Left renal pelvis (tissue), 4 donors: ENCODE data around the gene PNPLA5. TPM values are rescaled to one million over a fixed set of nuclear protein-coding genes. Genes with fewer than 3 reads are reported as not detected.
"Not testable (repeated sequence)": the region's sequence is repeated elsewhere in the genome, so short reads cannot be mapped to it uniquely, and the experiment has no call there.

ENCODE experiments used
- DNase-seq, 4 donors: peaks; one replicate each; pipeline ENCODE4 v3.0.0-alpha.2; 2013; ENCODE audit warnings: low read depth in 4 of 4, low spot score in 3 of 4
- polyA plus RNA-seq, 4 donors: library from polyadenylated mRNA; unstranded; fragments of 120-200 nt; gene quantifications; one replicate each; pipeline ENCODE4 v1.2.1, GENCODE V29; 2013; ENCODE audit not compliant: insufficient read length in 4 of 4

PNPLA5 gene
- polyA plus RNA-seq, 4 donors = not detected

DNA sequence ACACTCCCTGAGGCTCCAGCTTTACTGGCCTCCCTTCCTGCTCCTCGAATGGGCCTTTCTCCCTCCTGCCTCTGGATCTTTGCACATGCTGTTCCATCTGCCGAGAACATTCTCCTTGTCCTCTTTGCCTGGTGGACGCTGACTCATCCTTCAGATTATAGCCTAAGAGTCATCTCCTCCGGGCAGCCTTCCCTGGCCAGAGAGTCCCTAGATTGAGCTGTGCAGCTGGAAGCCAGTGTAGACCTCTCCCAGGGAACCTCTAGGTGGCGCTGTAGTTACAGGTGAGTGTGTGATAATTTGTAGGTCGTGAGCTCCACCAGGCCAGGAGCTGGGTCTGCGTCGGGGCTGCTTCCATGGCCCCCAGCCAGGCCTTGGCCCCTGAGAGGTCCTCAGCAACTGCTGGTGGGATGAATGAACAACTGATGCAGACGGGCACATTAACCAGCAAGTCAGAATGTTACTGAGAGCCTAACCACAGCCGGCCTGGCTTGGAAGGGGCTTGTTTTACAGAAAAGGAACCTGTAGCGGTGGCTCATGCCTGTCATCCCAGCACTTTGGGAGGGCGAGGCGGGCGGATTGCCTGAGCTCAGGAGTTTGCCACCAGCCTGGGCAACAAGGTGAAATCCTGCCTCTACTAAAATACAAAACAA lies 8.7 kb downstream of the PNPLA5 start:
- DNase-seq = peak in 1 of 4 donors; percentile 49

DNA sequence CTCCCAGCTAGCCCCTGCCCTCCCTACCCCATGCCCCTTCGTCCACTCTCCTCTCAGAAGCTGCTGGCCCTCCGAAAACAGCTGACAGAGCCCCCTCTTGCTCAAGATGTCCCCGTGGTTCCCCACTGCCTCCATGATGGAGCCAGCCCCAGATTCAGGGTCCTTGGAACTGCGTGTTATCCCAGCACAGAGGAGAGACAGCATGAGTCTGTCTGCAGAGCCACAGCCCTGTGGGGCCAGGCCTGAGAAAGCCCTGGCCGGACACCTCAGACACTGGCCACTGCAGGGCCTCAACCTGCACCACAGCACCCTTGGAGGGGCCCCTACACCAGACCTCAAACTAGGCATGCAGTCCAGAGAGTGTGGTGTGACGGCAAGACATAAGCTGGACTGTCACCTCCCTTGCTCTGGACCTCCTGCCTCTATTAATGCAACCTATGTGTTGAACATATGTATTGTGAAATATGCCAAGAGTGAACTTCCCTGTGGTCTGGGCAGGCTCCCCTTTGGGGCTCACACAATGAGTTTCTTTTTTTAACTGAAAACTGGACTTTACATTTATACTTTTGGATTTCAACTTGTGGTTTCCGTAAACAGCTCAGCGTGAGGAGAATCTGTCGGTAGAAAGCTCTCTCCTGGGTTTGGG lies 9.6 kb downstream of the PNPLA5 start:
- no peak for DNase-seq

DNA sequence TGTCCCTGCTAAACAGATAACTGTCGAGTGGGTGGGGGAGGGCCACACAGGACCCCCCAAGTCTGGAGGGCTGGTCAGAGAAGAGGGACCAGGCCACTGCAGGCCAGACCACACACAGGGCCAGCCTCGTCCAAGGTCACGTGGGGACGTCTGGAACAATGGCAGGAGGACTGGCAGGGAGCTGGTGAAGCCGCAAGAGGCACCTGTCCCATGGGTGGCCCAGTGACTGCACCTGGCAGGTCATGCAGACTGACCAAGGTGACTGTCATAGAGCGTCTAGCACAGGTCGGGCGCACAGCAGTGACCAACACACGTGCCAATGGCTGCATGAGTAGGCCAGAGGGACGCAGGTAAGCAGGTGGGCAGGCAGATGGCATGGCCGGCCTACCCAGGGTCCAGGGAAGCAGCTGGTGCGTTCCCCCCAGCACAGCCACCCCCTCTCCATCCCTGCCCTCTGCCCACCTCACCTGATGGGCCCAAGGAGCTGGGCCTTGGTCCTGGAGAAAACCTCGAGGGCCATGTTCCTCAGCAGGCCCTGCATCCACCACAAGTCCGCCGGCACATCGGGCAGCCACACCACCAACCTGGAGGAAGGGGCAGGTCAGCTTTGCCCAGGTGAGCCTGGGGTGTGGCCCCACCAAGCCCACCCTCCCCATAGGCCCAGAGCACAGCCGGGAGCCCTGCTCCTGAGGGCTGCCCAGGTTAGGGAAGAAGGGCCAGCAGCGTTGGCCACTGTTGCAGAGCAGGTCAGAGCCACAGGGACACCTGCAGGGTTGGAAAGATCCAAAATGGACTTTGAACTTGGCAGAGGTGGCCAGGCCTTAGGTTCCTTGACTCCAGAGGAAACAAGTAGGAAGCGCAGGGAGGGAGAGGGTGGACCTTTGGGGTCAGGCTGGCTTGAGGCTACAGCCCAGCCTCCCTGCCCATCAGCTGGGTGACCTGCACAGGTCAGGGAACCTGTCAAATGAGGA lies 10.4 kb downstream of the PNPLA5 start:
- no peak for DNase-seq

DNA sequence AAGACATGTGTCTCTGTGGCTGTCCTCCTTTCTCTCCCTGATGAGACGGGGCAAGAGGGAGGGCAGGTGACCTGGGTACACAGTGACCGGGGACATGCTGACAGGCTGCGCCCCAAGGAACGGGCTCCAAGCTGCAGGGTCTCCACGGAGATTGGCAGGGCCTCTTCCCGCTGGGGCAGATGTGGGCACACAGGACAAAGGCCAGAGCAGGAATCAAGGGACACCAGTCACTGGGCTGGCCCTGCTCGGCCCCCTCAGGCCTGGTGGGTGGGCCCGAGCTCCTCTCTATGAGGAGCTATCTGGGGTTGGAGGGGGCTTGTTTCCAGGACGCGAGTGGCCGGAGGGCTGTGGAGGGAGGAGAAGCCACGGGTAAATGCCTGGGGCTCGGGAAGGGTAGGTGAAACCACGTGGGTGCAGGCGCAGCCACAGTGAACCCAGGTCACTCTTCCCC lies 11.2 kb downstream of the PNPLA5 start:
- no peak for DNase-seq

DNA sequence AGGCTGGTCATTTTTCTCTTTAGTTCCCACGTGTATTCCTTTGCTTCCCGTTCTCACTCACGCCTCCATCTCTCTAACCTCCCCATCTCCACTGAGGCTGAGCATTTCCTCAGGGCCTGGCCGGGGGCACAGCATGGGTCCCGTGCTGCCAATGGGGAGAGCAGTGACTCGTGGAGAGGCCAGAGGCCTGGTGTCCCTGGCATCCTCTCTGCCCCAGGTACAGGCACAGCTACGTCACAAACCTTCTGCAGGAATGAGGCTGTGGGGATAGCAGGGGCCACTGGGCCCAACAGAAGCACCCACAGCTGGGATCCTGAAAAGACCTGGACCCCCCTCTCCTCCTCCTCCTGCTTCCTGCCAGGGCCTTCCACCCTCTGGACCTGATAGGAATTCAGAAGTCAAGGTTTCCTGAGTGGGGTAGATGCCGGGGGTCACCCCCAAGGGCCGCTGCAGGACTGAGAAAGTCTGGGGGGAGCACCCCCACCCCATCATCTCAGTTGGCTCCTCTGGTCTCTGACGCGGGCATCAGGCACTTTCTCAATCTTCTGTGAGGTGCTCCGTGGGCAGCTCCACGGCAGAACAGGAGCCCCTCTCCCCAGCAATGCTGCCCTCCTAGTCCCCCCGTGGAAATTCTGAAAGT lies 11.8 kb downstream of the PNPLA5 start:
- DNase-seq = no peak

DNA sequence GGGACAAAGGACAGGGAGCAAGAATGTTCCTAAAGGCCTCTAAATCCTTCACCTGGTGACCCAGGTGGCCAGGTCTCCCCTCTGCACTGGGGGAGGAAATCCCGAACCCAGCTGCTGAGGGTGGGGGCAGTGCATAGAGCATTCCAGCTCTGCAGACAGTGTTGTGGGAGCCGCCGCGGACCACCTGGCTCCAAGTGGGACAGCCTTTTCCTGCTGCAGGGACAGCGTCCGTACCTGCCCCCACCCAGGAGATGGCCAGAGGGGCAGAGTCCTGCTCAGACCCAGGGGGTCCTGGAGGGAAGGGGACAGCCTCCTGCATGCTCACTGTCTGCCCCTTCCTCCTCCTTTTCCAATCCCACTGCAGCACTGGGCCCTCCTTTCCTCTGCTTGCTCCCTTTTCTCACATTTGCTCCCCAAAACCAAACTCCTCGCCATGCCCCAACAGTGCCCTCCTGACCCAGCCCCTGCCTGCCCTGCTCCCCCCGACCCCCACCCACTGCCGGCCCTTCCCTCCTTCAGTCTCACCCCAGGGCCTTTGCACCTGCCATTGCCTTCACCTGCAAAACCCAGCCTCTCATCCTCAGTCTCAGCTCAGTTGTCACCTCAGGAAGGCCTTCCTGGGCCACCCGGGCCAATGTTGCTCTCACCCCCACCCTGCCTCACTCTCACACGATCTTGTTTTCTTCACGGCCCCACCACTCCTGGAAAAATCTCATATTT lies 12.8 kb downstream of the PNPLA5 start:
- DNase-seq = no peak

DNA sequence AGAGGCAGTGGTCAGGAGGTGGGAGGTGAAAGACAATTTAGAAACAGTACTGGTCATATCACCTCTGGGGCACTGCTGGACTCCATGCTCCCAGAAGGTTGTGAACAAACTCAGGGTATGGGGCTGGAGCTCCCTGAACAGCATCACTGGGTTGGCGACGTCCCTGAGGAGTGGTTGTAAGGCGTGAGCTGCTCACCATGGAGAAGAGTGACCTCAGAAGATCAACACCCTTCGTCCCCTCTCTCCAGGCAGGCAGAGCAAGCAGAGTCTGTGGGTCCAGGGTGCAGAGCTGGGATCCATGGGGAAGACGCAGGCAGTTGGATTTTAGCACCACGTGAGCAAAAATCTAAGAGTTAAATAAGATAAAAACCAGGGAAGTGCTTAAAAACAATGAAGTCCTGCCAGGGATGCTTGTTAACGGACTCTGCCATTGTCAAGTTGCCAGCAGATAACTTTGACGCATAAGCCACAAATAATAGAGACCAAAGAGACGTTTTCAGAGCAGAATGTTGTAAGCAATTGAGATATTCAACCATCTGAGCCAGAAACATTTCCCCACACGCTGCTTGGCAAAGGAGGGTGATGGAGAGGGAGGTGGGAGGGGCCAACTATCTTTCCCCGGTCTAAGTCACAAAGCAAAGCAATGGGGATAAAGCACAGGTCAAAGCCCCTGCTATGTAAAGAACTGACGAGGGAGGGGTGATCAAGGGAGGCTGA lies 13.6 kb downstream of the PNPLA5 start:
- DNase-seq = no peak

DNA sequence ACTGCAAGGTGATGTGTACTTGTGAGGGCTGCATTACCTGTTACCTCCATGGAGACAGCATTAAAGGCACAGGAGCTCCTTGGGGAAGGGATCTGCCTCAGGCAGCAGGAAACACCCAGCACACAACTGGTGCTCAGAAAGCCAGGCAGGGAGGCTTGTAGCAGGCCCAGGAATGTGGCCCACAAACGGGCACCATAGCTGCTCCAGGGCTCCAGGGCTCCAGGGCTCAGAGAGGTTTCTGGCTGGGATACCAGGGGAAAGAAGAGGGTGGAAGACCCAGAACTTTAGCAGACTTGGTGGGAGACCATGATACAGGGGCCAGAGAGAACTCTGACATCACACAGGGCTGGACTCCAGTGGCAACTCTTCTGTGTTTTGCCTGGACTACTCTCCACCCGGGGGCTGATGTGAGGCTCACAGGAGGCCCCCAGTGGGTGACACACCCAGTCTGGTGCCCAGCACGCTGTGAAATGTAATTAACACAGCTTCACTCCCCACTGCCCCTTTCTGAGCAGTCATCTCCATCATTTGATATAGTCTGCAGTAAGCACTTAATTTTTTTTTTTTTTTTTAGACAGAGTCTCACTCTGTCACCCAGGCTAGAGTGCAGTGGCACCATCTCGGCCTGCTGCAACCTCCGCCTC lies 14.8 kb downstream of the PNPLA5 start:
- no peak for DNase-seq

DNA sequence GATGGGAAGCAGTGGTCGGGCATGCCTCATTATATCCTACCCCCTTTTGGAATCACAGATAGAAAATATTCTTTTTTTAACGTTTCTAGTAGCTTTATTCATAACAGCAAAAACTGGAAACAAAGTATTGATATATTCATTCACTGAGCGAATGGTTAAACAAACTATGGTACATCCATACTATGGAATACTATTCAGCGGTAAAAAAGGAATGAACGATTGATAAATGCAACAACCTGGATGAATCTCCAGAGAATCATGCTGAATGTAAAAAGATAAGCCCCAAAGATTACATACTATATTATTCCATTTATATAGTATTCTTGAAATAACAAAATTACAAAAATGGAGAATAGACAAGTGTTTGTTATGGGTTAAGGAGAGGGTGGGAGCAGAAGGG lies 22.0 kb downstream of the PNPLA5 start:
- no peak for DNase-seq

DNA sequence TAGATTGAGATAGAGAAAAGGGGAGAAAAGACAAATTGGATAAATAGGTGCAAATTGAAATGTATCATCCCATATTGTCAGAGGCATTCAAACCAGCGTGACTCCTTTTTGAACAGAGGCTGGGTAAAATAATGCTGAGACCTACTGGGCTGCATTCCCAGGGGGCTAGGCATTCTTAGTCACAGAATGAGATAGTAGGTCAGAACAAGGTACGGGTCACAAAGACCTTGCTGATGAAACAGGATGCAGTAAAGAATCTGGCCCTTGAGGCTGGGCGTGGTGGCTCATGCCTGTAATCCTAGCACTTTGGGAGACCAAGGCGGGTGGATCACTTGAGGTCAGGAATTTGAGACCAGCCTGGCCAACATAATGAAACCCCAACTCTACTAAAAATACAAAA lies 22.8 kb downstream of the PNPLA5 start:
- not testable (repeated sequence) for DNase-seq

DNA sequence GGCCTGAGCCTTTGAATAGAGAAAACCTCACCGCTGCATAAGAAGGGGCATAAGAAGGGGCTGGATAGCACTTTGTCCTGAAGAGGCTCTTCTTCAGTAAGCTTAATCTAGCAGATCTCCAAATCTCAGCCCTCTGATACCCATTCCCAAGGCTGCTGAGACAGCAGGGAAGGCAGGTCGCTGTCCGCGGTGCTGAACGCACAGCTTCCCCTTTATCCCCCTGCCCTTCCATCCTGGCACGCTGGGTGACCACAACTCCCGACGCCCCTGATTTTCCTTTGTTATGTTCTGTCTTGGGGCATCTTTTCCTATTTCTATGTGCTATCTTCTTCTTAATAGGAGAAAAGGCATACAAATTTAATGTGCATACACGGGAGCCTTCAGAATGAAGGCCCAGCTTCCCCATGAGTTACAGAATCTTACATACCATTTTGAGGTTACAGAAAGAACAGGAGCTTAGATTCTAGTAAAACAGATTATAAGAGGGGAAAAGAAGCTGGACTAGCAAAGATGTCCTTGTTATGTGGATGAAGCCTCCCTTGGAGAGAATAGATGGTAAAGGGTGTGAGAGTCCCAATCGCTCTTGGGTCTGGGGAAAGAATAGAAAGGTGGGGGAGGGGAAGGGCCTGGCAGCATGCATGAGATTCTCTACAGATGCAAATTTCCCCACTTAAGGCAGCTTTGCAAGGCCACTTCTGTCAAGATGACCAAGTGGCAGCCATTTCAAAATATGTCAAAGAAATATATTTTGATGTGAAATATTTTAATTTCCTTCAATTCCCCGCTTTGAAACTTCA lies 23.8 kb downstream of the PNPLA5 start:
- DNase-seq = peak; percentile 56 to 69 (median 64)

DNA sequence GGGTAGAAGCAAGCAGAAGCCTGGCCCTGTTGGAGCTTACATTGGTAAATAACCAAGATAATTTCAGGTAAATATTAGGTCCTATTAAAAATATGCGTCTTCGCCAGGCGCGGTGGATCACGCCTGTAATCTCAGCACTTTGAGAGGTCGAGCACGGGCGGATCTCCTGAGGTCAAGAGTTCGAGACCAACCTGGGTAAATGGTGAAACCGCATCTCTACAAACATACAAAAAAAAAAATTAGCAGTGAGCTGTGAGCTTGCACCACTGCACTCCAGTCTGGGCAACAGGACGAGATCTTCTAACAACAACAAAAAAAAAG lies 29.0 kb downstream of the PNPLA5 start:
- DNase-seq = no peak

DNA sequence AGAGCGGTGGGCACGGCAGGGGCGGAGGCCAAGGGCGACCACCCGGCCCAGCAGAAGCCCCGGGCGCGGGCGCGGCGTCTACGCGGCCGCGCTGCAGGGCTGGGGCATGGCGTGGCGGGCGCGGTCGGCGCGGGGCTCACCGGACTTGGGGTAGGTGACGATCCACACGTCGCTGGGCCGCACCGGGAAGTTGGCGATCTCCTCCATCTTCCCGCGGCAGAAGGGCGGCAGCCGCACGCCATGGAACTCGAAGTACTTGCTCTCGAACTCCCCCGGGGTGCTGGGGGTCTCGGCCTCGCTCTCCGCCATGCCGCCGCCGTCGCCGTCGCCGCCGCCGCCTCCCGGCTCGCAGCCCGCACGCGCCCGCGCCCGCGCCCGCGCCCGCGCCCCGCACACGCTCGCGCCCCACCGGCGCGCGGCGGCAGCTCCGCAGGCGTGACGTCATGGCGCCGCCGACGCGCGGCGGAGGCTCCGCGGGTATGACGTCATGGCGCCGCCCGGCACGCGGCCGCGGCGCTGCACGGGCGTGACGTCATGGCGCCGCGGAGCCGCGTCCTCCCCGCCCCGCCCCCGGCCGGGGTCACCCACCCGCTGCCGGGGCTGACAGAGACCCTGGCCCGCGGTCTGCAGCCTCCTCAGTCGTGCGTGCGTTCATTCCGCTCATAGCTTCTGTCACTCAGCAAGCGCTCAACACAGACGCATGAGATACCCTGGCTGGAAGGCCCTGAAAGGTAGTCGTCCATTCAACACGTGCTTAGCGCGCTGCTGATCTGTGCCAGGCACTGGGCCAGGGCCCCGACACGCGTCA lies 29.5 kb downstream of the PNPLA5 start, which contains the start of gene SULT4A1:
Gene SULT4A1 (minus strand): TSS at position 440 of the 808 bp plus-strand sequence. CDS start 131 bp downstream, at position 309.
- DNase-seq = peak in 1 of 4 donors; percentile 19

DNA sequence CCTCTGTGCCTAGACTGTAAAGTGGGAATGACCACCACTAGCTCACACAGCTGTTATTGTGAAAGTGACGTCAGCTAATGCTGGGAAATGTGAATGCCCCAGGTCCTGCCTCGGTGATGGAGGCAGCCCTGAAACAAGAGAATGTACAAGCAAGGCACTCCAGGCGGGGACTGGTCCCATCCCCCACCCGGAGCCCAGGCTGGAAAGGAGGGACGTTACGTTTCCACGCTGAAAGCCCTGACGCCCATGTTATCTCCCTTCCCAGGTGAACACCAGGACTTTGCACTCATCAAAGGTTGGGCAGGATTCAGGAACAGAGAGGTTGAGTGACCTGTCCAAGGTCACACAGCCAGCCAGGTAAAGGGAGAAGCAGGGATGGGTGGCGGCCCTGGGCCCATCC lies 30.3 kb downstream of the PNPLA5 start:
- DNase-seq = no peak

DNA sequence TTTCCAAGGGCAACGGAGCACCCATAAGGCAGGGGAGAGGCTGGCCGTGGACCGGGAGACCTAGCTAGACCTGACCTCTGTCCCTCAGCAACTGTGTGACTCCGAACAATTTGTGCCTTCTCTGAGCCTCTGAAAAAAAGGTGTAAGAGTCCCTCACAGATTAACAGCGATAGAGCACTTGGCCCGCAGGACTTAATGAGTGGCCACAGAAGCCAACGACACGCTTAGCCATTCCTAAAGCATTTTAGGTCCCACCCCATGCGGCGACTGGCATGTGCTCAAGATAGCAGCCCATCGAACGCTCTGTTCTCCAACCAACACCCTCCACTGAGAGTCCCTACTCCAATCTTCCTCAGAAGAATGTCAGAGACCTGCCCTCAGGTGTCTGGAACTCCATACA lies 31.0 kb downstream of the PNPLA5 start:
- no peak for DNase-seq

DNA sequence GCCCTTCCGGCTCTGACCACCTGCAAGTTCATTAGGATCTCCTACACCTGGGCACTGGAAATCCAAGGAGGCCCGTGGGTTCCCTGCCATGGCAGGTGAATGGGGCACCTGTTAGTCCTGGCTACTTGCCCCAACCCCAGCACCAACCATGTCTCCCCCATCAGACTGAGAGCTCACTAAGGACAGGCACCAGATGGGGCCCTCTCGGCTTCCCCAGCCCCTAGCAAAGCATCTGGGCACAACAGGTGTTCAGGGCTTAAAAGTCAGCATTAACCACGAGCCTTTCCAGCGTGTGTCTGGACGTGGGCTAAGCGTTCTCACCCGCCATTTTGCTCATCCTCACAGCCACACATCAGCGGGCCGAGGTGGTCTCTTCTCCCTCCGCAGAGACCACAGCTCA lies 31.7 kb downstream of the PNPLA5 start:
- DNase-seq = no peak

DNA sequence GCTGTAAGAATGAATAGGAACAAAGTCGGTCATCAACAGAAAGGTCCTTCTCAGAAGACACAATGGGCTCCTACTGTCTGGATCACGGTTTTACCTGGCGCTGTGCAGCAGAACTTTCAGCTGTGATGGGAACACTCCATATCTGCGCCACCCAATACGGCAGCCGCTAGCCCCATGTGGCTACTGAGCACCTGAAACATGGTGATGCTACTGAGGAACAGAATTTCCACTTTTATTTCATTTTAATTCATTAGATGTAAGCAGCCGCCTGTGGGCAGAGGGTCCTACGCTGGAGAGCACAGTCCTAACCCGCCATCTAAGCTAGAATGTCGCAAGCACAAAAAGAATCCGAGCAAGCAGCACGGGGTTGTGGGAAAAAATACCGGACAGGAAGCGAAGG lies 32.2 kb downstream of the PNPLA5 start:
- no peak for DNase-seq
